A549 (cell line): ENCODE data around the gene PLEKHA5. TPM values are rescaled to one million over a fixed set of nuclear protein-coding genes. Genes with fewer than 3 reads are reported as not detected.

ENCODE experiments used
- ATAC-seq, 2 experiments: fragments of 200-7000 bp in 1 of 2; fragments of >200 bp in 1 of 2; cut with Nextera tagmentation in 1 of 2; cut with Tn5 transposase in 1 of 2; 3 replicates each; pipeline versions ENCODE4 v1.8.0 to v1.9.1; 2018 to 2020; ENCODE audit warnings: mild to moderate bottlenecking in 1 of 2, moderate library complexity in 1 of 2
- CTCF ChIA-PET: fragments of 300-600 bp; sonication (Branson Sonifier 250); formaldehyde crosslinking; extraction: SDS; loops from one replicate; lab custom pipeline; 2021; ENCODE audit warnings: antibody characterized with exemption, inconsistent platforms; lab: Yijun Ruan, JAX
- POLR2A ChIA-PET: fragments of 350-600 bp; formaldehyde crosslinking; extraction: SDS; loops from one replicate; lab custom pipeline; 2021; ENCODE audit warnings: antibody characterized with exemption, inconsistent platforms; lab: Yijun Ruan, JAX
- DNase-seq, 2 experiments: peaks; one replicate each; pipeline versions ENCODE4 v3.0.0 to v3.0.0-alpha.2; 2011 to 2016; ENCODE audit warnings: low read depth in 1 of 2, low spot score in 1 of 2
- FAIRE-seq: peaks from 2 replicates; lab custom pipeline; 2011; peaks lifted over from hg19 to GRCh38; lab: Jason Lieb, UNC
- H3K27ac ChIP-seq, 2 experiments: fragments of >200 bp; sonication (Bioruptor Twin); formaldehyde crosslinking; 3 replicates each; pipeline ENCODE4 v1.5.1; 2016 to 2017
- H3K4me1 ChIP-seq: fragments of >200 bp; sonication (Bioruptor Twin); formaldehyde crosslinking; 3 replicates; pipeline ENCODE4 v1.6.1; 2016
- H3K4me2 ChIP-seq: fragments of >200 bp; sonication (Bioruptor Twin); formaldehyde crosslinking; 3 replicates; pipeline ENCODE4 v1.6.1; 2016
- H3K4me3 ChIP-seq: fragments of >200 bp; sonication (Bioruptor Twin); formaldehyde crosslinking; 3 replicates; pipeline ENCODE4 v1.5.1; 2016
- H3K9me3 ChIP-seq: fragments of >200 bp; sonication (Bioruptor Twin); formaldehyde crosslinking; 3 replicates; pipeline ENCODE4 v1.6.1; 2016
- CHD2 ChIP-seq: fragments of 150-350 bp; IDR thresholded peaks from 2 replicates; pipeline ENCODE4 v1.6.1; 2014; ENCODE audit warnings: low read length; ENCODE audit not compliant: partially characterized antibody
- CHD4 ChIP-seq: fragments of 200-600 bp; sonication (generic); IDR thresholded peaks from 2 replicates; pipeline ENCODE4 v1.6.1; 2016; ENCODE audit warnings: antibody characterized with exemption, mild to moderate bottlenecking, borderline replicate concordance
- FOSB ChIP-seq: fragments of 250-450 bp; sonication (Bioruptor Pico); IDR thresholded peaks from 2 replicates; pipeline ENCODE4 v1.5.0; 2020; ENCODE audit warnings: mild to moderate bottlenecking, moderate library complexity
- FOXS1 ChIP-seq: fragments of 250-450 bp; sonication (Bioruptor Pico); IDR thresholded peaks from 2 replicates; pipeline ENCODE4 v1.5.0; 2020; ENCODE audit warnings: mild to moderate bottlenecking, moderate library complexity
- HOXA7 ChIP-seq: fragments of 250-450 bp; sonication (Bioruptor Pico); IDR thresholded peaks from 2 replicates; pipeline ENCODE4 v1.5.0; 2020; ENCODE audit warnings: mild to moderate bottlenecking, moderate library complexity
- HOXB13 ChIP-seq: fragments of 250-450 bp; sonication (Bioruptor Pico); IDR thresholded peaks from 2 replicates; pipeline ENCODE4 v1.5.0; 2020; ENCODE audit warnings: low read depth, mild to moderate bottlenecking, moderate library complexity
- HOXB5 ChIP-seq: fragments of 250-450 bp; sonication (Bioruptor Pico); IDR thresholded peaks from 2 replicates; pipeline ENCODE4 v1.5.0; 2020; ENCODE audit warnings: mild to moderate bottlenecking, moderate library complexity
- MAZ ChIP-seq: fragments of 150-350 bp; IDR thresholded peaks from 2 replicates; pipeline ENCODE4 v1.6.1; 2014; ENCODE audit warnings: antibody characterized with exemption, low read depth, low read length, borderline replicate concordance
- MYC ChIP-seq: IDR thresholded peaks from 2 replicates; pipeline ENCODE4 v1.6.1; 2012; ENCODE audit warnings: mild to moderate bottlenecking, inconsistent platforms, low read length, improper control_type of control experiment, borderline replicate concordance
- NFE2L2 ChIP-seq: fragments of 150-350 bp; conservative IDR thresholded peaks from 2 replicates; pipeline ENCODE4 v1.6.1; 2014; ENCODE audit warnings: low read length
- PHF8 ChIP-seq: fragments of 200-600 bp; sonication (generic); IDR thresholded peaks from 2 replicates; pipeline ENCODE4 v1.6.1; 2016; ENCODE audit warnings: low read depth, mild to moderate bottlenecking, antibody characterized with exemption, moderate library complexity, borderline replicate concordance
- POLR2A ChIP-seq: IDR thresholded peaks from 2 replicates; pipeline ENCODE4 v1.6.1; 2012; ENCODE audit warnings: mild to moderate bottlenecking, low read length
- RAD21 ChIP-seq, 2 experiments: fragments of >200 bp in 1 of 2; sonication (Bioruptor Twin) in 1 of 2; formaldehyde crosslinking in 1 of 2; IDR thresholded peaks in 1 of 2; conservative IDR thresholded peaks in 1 of 2; 2 replicates in 1 of 2; 3 replicates in 1 of 2; pipeline ENCODE4 v1.6.1; 2012 to 2018; ENCODE audit warnings: inconsistent platforms in 1 of 2
- RARB ChIP-seq: fragments of 250-450 bp; sonication (Bioruptor Pico); IDR thresholded peaks from 2 replicates; pipeline ENCODE4 v1.8.0; 2021; ENCODE audit warnings: mild to moderate bottlenecking, moderate library complexity
- SMC3 ChIP-seq: fragments of >200 bp; sonication (Bioruptor Twin); formaldehyde crosslinking; IDR thresholded peaks from 3 replicates; pipeline ENCODE4 v1.6.1; 2018; ENCODE audit warnings: inconsistent platforms
- TFCP2L1 ChIP-seq: fragments of 250-450 bp; sonication (Bioruptor Pico); IDR thresholded peaks from 2 replicates; pipeline ENCODE4 v1.5.0; 2021; ENCODE audit warnings: mild to moderate bottlenecking
- ZC3H11A ChIP-seq: fragments of 450-650 bp; IDR thresholded peaks from 2 replicates; pipeline ENCODE4 v1.6.1; 2014; ENCODE audit warnings: antibody characterized with exemption, mild to moderate bottlenecking
- ZFP36 ChIP-seq: fragments of 450-650 bp; IDR thresholded peaks from 2 replicates; pipeline ENCODE4 v1.6.1; 2014; ENCODE audit warnings: borderline replicate concordance; ENCODE audit not compliant: partially characterized antibody
- ZNF302 ChIP-seq: fragments of 250-450 bp; sonication (Bioruptor Pico); IDR thresholded peaks from 2 replicates; pipeline ENCODE4 v1.9.0; 2021; ENCODE audit warnings: inconsistent platforms, mild to moderate bottlenecking, moderate library complexity
- ZSCAN20 ChIP-seq: fragments of 250-450 bp; sonication (Bioruptor Pico); IDR thresholded peaks from 2 replicates; pipeline ENCODE4 v1.8.0; 2022; ENCODE audit warnings: mild to moderate bottlenecking, moderate library complexity
- WGBS: methylation state at CpG from one replicate; pipeline ENCODE4 v1.1.6; 2017; ENCODE audit errors: missing lambda C conversion rate; 5-methylcytosine and 5-hydroxymethylcytosine counted together
- polyA plus RNA-seq, 4 experiments: library from polyadenylated mRNA; depleted of rRNA in 3 of 4; stranded (reverse); fragments of >200 nt; fragmentation: RNase III in 1 of 4; extraction: RNeasy Plus Mini Kit Qiagen cat#74134 plus additional on column Dnase treatment in 1 of 4; gene quantifications; 2 replicates in 3 of 4; 3 replicates in 1 of 4; pipeline ENCODE4 v1.2.3, GENCODE V29; 2011 to 2017
- TF ChIP-seq, protein P1 (sequence below): fragments of >200 bp; sonication (Bioruptor Twin); formaldehyde crosslinking; IDR thresholded peaks from 3 replicates; pipeline ENCODE4 v1.5.1; 2016
- TF ChIP-seq, protein P2 (sequence below): IDR thresholded peaks from 2 replicates; pipeline ENCODE4 v1.6.1; 2012; ENCODE audit warnings: low read depth, borderline replicate concordance
- TF ChIP-seq, protein P3 (sequence below): IDR thresholded peaks from 2 replicates; pipeline ENCODE4 v1.6.1; 2012

PLEKHA5 gene
- polyA plus RNA-seq, 2 of the 4 experiments (the other 2 are of a cell fraction), result 7.6 to 13.2 TPM

DNA sequence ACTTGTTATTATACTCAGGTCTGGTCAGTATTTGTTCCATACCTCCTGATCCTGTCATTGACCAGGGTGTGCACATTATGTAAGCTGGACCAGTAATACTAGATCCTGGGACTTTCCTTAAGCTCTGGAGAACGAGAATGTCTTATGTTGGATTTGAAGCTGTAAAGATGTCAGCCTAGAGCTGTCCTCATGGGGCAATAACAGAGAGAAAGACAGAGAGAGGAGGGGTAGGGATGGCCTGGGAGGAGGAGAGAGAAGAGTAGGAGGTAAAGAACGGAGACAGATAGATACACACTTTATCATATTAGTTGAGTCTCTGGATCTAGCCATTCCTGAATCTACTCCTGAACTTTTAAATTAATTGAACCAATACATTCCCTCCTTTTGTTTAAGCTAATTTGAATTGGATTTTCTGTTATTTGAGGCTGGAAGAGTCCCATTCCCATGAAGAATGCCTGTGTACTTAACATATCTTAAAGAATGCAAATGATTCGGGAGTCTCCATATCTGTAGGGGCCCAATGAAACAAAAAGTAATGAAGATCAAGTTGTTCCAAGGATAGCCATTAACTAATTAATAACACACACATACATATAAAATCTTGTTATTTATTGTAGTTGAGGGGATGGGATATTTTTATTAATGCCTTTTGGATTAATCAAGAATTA, 55.9 kb downstream of the PLEKHA5 start:
- H3K4me1 ChIP-seq, result peaks cover under 1% of the 10 kb centered on the region; the same call in 1 of the 3 replicates
- H3K9me3 ChIP-seq, result no peaks in the 10 kb centered on the region
- 59% methylated on average over 3 of the region's 3 CpGs for WGBS
- FAIRE-seq (no peak), DNase-seq (no peak), ATAC-seq (no peak)
- no peak overlapping the region for H3K4me2 ChIP-seq
- ChIA-PET POLR2A (no interaction called here), CTCF (interaction anchor here (0.8 to 1.6 kb wide), 11 partner anchors 8 to 936 kb away, joined by 3 to 9 read pairs (median 4); no protein-coding TSS in a partner anchor)
- no peak for TF ChIP-seq FOSB (CRISPR knock-in tag)
- no peak overlapping the region for H3K4me3 ChIP-seq
- no peak overlapping the region for H3K27ac ChIP-seq

DNA sequence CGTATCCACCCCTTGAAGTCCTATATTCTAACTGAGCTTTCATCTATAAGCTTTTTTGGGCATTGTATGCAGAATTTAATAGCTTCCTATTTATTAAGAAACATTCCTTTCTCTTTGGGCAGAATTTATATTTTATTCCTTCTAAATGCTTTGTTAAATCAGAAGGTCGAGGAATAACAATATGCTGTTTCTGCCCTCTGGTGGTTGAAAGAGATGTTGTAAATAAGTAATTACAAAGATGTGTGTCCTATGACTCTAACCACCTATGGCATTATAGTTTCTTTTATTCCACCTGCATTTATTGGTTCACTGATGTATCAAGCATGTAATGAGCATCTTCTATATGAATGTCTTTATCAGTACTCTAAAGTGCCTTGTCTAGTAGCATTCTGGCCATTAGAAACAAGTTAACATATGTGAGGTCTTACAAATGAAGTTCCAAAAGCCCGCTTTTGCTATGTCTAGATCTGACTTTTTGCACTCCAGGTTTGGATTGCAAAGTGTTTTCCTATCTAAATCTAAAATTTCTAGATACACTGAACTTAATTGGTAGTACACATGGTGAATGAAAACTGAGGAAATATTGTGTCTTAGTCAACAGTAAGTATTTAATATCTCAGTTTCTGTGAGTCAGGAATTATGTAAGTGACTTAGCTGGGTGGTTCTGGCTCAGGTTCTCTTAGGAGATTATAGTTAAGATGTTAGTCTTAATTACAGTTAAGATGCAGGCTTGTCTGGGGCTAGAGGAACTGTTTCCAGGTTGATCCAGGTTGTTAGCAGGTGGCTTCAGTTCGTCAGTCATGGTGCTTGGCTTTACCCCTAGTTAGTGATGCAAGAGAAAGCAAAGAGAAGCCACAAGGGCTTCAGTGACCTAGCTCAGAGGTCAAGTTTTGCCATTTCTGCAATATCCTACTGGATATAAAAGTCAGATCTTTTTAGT, 57.5 kb downstream of the PLEKHA5 start:
- Histone ChIP-seq H3K9me3 (no peaks in the 10 kb centered on the region), H3K4me1 (peaks cover 7% of the 10 kb centered on the region; the same call in 2 of the 3 replicates), H3K4me2 (no peak overlapping the region)
- POLR2A ChIA-PET, result no interaction called here
- TF ChIP-seq CHD4, result no peak
- TF ChIP-seq, protein P1, sequence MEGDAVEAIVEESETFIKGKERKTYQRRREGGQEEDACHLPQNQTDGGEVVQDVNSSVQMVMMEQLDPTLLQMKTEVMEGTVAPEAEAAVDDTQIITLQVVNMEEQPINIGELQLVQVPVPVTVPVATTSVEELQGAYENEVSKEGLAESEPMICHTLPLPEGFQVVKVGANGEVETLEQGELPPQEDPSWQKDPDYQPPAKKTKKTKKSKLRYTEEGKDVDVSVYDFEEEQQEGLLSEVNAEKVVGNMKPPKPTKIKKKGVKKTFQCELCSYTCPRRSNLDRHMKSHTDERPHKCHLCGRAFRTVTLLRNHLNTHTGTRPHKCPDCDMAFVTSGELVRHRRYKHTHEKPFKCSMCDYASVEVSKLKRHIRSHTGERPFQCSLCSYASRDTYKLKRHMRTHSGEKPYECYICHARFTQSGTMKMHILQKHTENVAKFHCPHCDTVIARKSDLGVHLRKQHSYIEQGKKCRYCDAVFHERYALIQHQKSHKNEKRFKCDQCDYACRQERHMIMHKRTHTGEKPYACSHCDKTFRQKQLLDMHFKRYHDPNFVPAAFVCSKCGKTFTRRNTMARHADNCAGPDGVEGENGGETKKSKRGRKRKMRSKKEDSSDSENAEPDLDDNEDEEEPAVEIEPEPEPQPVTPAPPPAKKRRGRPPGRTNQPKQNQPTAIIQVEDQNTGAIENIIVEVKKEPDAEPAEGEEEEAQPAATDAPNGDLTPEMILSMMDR, result peak; percentile 76
- TF ChIP-seq FOXS1 (CRISPR knock-in tag), result no peak
- peak; percentile 87 for TF ChIP-seq SMC3
- peak; percentile 80 to 83 for TF ChIP-seq RAD21 (conservative IDR thresholded peaks at IDR 0.05 in 1 of 2, IDR thresholded peaks at IDR 0.05 in 1 of 2)
- TF ChIP-seq MAZ, result no peak
- TF ChIP-seq, all 56 proteins: peak for 3
- peak; percentile 54 to 73; a peak in 3 of 6 replicates for ATAC-seq
- peak; percentile 74 for FAIRE-seq
- CTCF ChIA-PET, result interaction anchor here (0.6 to 1.6 kb wide), 32 partner anchors 8 to 937 kb away, joined by 3 to 9 read pairs (median 3); no protein-coding TSS in a partner anchor
- no peak overlapping the region for H3K4me3 ChIP-seq
- peak; percentile 30 to 59 for DNase-seq
- 71% methylated on average over 4 of the region's 4 CpGs for WGBS
- no peak overlapping the region for H3K27ac ChIP-seq

DNA sequence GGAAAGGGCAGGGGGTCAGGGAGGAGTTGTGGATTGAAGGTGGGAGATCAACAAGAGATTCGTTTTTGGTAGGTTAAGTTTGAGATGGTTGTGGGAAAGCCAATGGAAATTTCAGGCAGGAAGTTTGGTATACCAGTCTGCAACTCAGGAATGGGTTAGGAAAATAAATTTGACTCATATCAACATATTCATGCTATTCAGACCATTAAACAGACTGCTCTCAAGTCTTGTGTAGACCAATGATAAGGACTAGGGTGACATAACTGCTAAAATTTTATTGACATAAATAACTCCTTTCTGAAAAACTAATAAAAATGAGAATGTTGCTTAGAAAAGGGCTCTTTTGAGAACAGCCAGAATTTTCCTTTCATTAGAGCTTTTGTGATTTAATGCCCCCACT, 60.0 kb downstream of the PLEKHA5 start:
- 8% methylated on average over 1 of the region's 1 CpG for WGBS
- ChIA-PET CTCF (interaction anchor here (0.8 to 1.1 kb wide), 2 partner anchors 9 to 100 kb away, joined by 3 read pairs; no protein-coding TSS in a partner anchor), POLR2A (no interaction called here)
- TF ChIP-seq HOXB13 (CRISPR knock-in tag) (no peak), PHF8 (no peak), HOXA7 (CRISPR knock-in tag) (no peak), RARB (CRISPR knock-in tag) (no peak), ZSCAN20 (no peak), POLR2A (no peak), RAD21 (conservative IDR thresholded peaks at IDR 0.05 in 1 of 2, IDR thresholded peaks at IDR 0.05 in 1 of 2) (no peak), NFE2L2 (no peak), ZC3H11A (no peak), SMC3 (no peak), HOXB5 (CRISPR knock-in tag) (no peak), ZFP36 (no peak), TFCP2L1 (CRISPR knock-in tag) (no peak), MYC (no peak), CHD2 (no peak), ZNF302 (CRISPR knock-in tag) (no peak)
- TF ChIP-seq, protein P2, sequence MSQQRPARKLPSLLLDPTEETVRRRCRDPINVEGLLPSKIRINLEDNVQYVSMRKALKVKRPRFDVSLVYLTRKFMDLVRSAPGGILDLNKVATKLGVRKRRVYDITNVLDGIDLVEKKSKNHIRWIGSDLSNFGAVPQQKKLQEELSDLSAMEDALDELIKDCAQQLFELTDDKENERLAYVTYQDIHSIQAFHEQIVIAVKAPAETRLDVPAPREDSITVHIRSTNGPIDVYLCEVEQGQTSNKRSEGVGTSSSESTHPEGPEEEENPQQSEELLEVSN, result no peak
- TF ChIP-seq, protein P3, sequence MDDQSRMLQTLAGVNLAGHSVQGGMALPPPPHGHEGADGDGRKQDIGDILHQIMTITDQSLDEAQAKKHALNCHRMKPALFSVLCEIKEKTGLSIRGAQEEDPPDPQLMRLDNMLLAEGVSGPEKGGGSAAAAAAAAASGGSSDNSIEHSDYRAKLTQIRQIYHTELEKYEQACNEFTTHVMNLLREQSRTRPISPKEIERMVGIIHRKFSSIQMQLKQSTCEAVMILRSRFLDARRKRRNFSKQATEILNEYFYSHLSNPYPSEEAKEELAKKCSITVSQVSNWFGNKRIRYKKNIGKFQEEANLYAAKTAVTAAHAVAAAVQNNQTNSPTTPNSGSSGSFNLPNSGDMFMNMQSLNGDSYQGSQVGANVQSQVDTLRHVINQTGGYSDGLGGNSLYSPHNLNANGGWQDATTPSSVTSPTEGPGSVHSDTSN, result no peak
- Histone ChIP-seq H3K4me1 (peaks cover 7% of the 10 kb centered on the region; the same call in 2 of the 3 replicates), H3K27ac (no peak overlapping the region), H3K4me2 (no peak overlapping the region), H3K9me3 (no peaks in the 10 kb centered on the region), H3K4me3 (no peak overlapping the region)
- no peak for FAIRE-seq
- DNase-seq, result no peak
- no peak for ATAC-seq
